ENCODE measurements around the gene DNAH17.

DNA sequence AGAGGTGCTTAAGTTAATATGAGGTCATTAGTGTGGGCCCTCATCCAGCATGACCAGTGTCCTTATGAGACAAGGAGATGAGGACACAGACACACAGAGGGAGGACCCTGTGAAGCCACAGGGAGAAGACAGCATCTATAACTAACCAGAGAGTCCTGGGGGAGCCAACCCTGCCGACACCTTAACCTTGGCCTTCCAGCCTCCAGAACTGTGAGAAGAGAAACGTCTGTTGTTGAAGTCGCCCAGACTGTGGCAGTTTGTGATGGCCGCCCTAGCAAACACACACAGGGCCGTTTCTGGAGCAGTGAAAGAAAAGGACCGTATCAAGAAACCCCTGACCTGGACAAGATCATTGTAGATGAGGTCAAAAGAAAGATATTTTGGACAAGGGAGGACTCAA, 26.7 kb downstream of the DNAH17 start:
- TF ChIP-seq CTCF (IDR thresholded peaks at IDR 0.05; ENCODE audit: low read depth, low read length, poor library complexity, severe bottlenecking) (no peak), EZH2phosphoT487 (IDR thresholded peaks at IDR 0.05; ENCODE audit: borderline replicate concordance, low read length) (no peak)

All from DOHH2 (cell line).